Activated naive CD4-positive, alpha-beta T cell treated with anti-CD3 and anti-CD28 coated beads for 36 hours (primary cell): ENCODE data around the gene NEMP1. TPM values are rescaled to one million over a fixed set of nuclear protein-coding genes. Genes with fewer than 3 reads are reported as not detected.
"Not testable (repeated sequence)": the region's sequence is repeated elsewhere in the genome, so short reads cannot be mapped to it uniquely, and the experiment has no call there.

Experiments
- CTCF ChIA-PET: fragments of 350-600 bp; sonication (Branson Sonifier 250); formaldehyde crosslinking; loops from one replicate; lab custom pipeline; 2021; ENCODE audit warnings: antibody characterized with exemption; lab: Charles Lee
- DNase-seq: peaks from one replicate; pipeline ENCODE4 v3.0.0-alpha.2; 2020
- H3K27ac Mint-ChIP-seq: one replicate; pipeline ENCODE4 v1.8.0; 2021; ENCODE audit warnings: mild to moderate bottlenecking, mixed read lengths
- H3K27me3 Mint-ChIP-seq: one replicate; pipeline ENCODE4 v1.8.0; 2021; ENCODE audit warnings: low read depth, mixed read lengths
- H3K36me3 Mint-ChIP-seq: one replicate; pipeline ENCODE4 v1.8.0; 2021; ENCODE audit warnings: low read depth, mixed read lengths
- H3K4me1 Mint-ChIP-seq: one replicate; pipeline ENCODE4 v1.8.0; 2021; ENCODE audit warnings: low read depth, mixed read lengths
- H3K4me3 Mint-ChIP-seq: one replicate; pipeline ENCODE4 v1.8.0; 2021; ENCODE audit warnings: mild to moderate bottlenecking, moderate library complexity, mixed read lengths
- H3K9me3 Mint-ChIP-seq: one replicate; pipeline ENCODE4 v1.8.0; 2021; ENCODE audit warnings: mixed read lengths
- intact Hi-C: fragments of 100-400 bp; cut with micrococcal nuclease; formaldehyde crosslinking; loops from one replicate; pipeline ENCODE4 v1.15.1; 2023
- total RNA-seq, 2 experiments: library from RNA; stranded (reverse); gene quantifications; one replicate each; pipeline ENCODE4 v1.2.3, GENCODE V29; 2021

Gene NEMP1
- total RNA-seq, 2 experiments from 2014 or later, result 71.3 to 72.2 TPM

DNA sequence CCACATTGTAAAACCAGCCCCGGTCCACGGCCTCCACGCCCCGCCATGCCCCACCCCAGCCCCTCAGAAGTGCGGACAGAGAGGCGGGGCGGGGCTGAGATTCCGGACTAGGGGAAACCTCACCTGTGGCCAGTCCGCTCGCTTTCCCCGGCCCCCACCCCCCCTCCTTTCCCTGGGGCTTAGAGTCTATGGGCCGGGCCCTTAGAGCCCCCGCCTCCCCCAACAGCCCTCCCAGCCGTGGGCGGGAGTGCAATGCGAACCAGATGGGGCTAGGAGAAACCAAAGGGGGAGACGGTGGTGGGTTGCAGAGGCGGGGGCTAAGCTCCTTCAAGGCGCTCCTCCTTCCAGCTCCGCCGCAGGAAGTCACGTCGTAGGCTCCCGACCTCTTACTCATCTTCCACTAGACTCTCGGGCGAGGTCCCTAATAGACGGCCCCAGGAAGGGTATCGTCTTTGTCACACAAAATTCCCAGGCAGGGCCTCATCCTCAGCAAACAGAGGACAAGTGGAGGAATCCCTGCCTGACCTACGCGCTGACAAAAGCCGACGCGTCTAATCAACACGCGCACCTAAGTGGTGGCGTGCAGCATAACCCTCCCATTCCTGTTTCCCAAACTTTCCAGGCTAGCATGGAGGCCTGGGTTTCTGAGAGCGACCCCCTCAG, 9.2 kb upstream of the NEMP1 start:
- Mint-ChIP-seq H3K36me3 (peaks cover 25% of the 10 kb centered on the region), H3K4me3 (peak overlapping the region; percentile 91), H3K9me3 (no peaks in the 10 kb centered on the region), H3K27me3 (no peaks in the 10 kb centered on the region), H3K27ac (peak overlapping the region; percentile 99), H3K4me1 (peaks cover 52% of the 10 kb centered on the region)
- peak; percentile 79 for DNase-seq
- intact Hi-C loops, result loop anchor here (1.0 to 5.0 kb wide), 11 partner anchors 10 to 451 kb away; partner anchors contain the start of genes ARHGAP9, DDIT3, NEMP1 and PRIM1
- CTCF ChIA-PET, result interaction anchor here (1.3 to 16.9 kb wide), 3 partner anchors 13 to 28 kb away, joined by 3 to 292 read pairs (median 63); partner anchors contain the start of genes NEMP1 and STAT6

DNA sequence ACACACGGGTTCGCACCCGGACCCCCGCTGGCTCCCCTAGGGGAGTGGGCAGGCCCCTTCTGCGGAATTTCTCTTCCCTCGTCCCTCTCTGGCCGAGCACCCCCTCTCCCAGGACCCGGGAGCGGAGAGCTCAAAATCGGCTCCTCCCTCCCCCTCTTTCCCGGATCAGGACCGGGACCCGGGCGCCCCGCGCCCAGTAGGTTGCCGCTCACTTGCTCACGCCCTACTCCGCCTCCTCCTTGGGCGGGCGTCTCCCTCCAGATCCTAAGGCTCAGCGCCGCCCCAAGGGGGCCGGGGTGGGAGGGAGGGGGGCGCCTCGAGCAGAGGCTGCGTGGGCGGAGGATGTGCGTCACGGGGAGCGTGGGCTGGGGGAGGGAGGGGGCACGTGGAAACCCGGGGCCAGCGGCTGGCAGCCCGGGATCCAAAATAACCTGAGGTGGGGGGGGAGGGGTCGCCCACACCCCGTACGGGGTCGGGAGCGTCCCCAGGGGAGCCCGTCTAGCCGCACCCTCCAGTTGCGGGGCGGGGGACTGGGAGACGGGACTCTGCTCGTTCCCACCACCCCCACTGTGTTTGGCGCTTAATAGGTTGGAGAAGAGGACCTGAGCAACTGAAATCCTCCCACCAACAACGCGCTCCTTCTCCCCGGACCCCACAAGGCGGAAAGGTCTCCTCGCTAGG, 8.6 kb upstream of the NEMP1 start:
- DNase-seq, result peak; percentile 94
- peaks cover 20% of the 10 kb centered on the region for H3K36me3 Mint-ChIP-seq
- intact Hi-C loops, result loop anchor here (1.0 to 5.0 kb wide), 6 partner anchors 335 to 450 kb away; partner anchors contain the start of genes ARHGAP9, DDIT3, PRIM1 and PTGES3
- no peaks in the 10 kb centered on the region for H3K27me3 Mint-ChIP-seq
- CTCF ChIA-PET, result interaction anchor here (0.6 to 16.9 kb wide), 4 partner anchors 12 to 78 kb away, joined by 3 to 292 read pairs (median 33); partner anchors contain the start of genes NEMP1 and STAT6
- H3K4me3 Mint-ChIP-seq, result peak overlapping the region; percentile 91
- peak overlapping the region; percentile 99 for H3K27ac Mint-ChIP-seq
- H3K4me1 Mint-ChIP-seq, result peaks cover 46% of the 10 kb centered on the region
- no peaks in the 10 kb centered on the region for H3K9me3 Mint-ChIP-seq

- intact Hi-C loops, result loop anchor here (1.0 to 5.0 kb wide), 6 partner anchors 334 to 449 kb away; partner anchors contain the start of genes ARHGAP9, DDIT3, PRIM1 and PTGES3
Observed at GRCh38 chr12:57086493-57087009, 8.0 kb upstream of the NEMP1 start.

GRCh38 chr12:57085999-57086492, 7.5 kb upstream of the NEMP1 start:
- Mint-ChIP-seq H3K36me3 (peaks cover 11% of the 10 kb centered on the region), H3K9me3 (no peaks in the 10 kb centered on the region), H3K27ac (peak overlapping the region; percentile 99), H3K4me3 (peak overlapping the region; percentile 91), H3K27me3 (no peaks in the 10 kb centered on the region), H3K4me1 (peaks cover 35% of the 10 kb centered on the region)
- DNase-seq, result peak; percentile 67
- CTCF ChIA-PET, result no interaction called here
- intact Hi-C loops, result loop anchor here (2.0 to 5.0 kb wide), 4 partner anchors 334 to 449 kb away; partner anchors contain the start of genes ARHGAP9, DDIT3 and PRIM1

More at GRCh38 chr12:57086493-57087009, 8.0 kb upstream of the NEMP1 start:
- H3K27me3 Mint-ChIP-seq, result no peaks in the 10 kb centered on the region
- peak overlapping the region; percentile 99 for H3K27ac Mint-ChIP-seq
- H3K4me3 Mint-ChIP-seq, result peak overlapping the region; percentile 91
- peaks cover 15% of the 10 kb centered on the region for H3K36me3 Mint-ChIP-seq
- CTCF ChIA-PET, result interaction anchor here (0.6 to 16.9 kb wide), 3 partner anchors 11 to 77 kb away, joined by 3 to 292 read pairs (median 3); partner anchors contain the start of gene NEMP1
- H3K4me1 Mint-ChIP-seq, result peaks cover 40% of the 10 kb centered on the region
- H3K9me3 Mint-ChIP-seq, result no peaks in the 10 kb centered on the region
- peak; percentile 52 for DNase-seq

- Mint-ChIP-seq H3K36me3 (peaks cover 20% of the 10 kb centered on the region), H3K4me3 (no peak overlapping the region), H3K9me3 (no peaks in the 10 kb centered on the region), H3K27me3 (no peaks in the 10 kb centered on the region), H3K4me1 (peaks cover 41% of the 10 kb centered on the region), H3K27ac (no peak overlapping the region)
- CTCF ChIA-PET, result interaction anchor here (0.7 to 15.2 kb wide), 3 partner anchors 10 to 79 kb away, joined by 3 to 292 read pairs (median 10); partner anchors contain the start of gene NAB2
- intact Hi-C loops, result no loop called here
- DNase-seq, result no peak
Observed at GRCh38 chr12:57080855-57081254, 2.3 kb upstream of the NEMP1 start.

DNA sequence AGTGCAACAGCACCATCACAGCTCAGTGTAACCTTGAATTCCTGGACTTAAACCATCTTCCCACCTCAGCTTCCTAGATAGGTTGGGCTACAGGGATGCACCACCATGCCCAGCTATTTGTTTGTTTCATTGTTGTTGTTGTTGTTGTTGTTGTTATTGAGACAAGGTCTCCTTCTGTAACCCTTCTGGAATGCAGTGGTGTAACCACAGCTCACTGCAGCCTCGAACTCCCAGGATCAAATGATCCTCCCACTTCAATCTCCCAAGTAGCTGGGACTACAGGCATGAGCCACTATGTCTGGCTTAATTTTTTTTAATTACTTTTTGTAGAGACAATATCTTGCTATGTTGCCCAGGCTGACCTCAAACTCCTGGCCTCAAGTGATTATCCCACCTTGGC, 1.2 kb upstream of the NEMP1 start:
- Mint-ChIP-seq H3K36me3 (peaks cover 21% of the 10 kb centered on the region), H3K27me3 (no peaks in the 10 kb centered on the region), H3K9me3 (no peaks in the 10 kb centered on the region), H3K4me3 (peak overlapping the region; percentile 3), H3K4me1 (peaks cover 31% of the 10 kb centered on the region), H3K27ac (peak overlapping the region; percentile 98)
- intact Hi-C loops, result loop anchor here (1.0 to 10.0 kb wide), 5 partner anchors 353 to 745 kb away; partner anchors contain the start of genes DDIT3, IL23A, NACA and PAN2
- CTCF ChIA-PET, result interaction anchor here (0.6 to 15.2 kb wide), 12 partner anchors 9 to 102 kb away, joined by 3 to 292 read pairs (median 4); partner anchors contain the start of genes NAB2 and STAT6
- no peak for DNase-seq

GRCh38 chr12:57073566-57074450, 4.8 kb downstream of the NEMP1 start:
- not testable (repeated sequence) for H3K4me3 Mint-ChIP-seq, H3K27ac Mint-ChIP-seq, DNase-seq, H3K9me3 Mint-ChIP-seq, H3K27me3 Mint-ChIP-seq
- Mint-ChIP-seq H3K36me3 (peaks cover 57% of the 10 kb centered on the region), H3K4me1 (peaks cover 54% of the 10 kb centered on the region)
- intact Hi-C loops, result loop anchor here (10.0 kb wide), 1 partner anchor 739 kb away; the partner anchor contains the start of genes IL23A and PAN2
- CTCF ChIA-PET, result interaction anchor here (0.6 to 15.2 kb wide), 8 partner anchors 9 to 387 kb away, joined by 3 to 292 read pairs (median 6); partner anchors contain the start of genes LRP1, NAB2 and STAT6

DNA sequence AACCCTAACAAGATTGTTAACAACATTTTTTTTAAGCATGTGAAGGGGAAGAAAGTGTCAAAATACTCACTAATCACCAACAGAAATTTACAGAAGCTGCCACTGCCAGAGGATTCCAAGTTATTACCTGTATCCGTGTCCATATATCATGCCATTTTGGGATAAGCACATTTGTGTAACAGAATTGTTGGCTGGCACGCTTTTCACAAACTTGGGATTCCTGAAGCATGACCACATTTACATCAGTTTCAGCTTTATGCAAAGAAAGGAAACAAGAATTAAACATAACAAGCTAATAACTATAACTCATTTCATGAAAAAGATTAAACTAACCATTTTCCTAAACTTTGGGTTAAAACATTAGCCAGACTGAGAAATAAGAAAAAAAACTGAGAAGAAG, 5.9 kb downstream of the NEMP1 start:
- H3K4me3 Mint-ChIP-seq, result no peak overlapping the region
- peak overlapping the region; percentile 14 for H3K27ac Mint-ChIP-seq
- DNase-seq, result no peak
- peaks cover 60% of the 10 kb centered on the region for H3K36me3 Mint-ChIP-seq
- intact Hi-C loops, result loop anchor here (10.0 kb wide), 1 partner anchor 738 kb away; the partner anchor contains the start of genes IL23A and PAN2
- no peaks in the 10 kb centered on the region for H3K9me3 Mint-ChIP-seq
- CTCF ChIA-PET, result interaction anchor here (0.6 to 15.2 kb wide), 6 partner anchors 7 to 62 kb away, joined by 3 to 292 read pairs (median 12); partner anchors contain the start of genes NAB2 and STAT6
- peaks cover 61% of the 10 kb centered on the region for H3K4me1 Mint-ChIP-seq
- H3K27me3 Mint-ChIP-seq, result no peaks in the 10 kb centered on the region

DNA sequence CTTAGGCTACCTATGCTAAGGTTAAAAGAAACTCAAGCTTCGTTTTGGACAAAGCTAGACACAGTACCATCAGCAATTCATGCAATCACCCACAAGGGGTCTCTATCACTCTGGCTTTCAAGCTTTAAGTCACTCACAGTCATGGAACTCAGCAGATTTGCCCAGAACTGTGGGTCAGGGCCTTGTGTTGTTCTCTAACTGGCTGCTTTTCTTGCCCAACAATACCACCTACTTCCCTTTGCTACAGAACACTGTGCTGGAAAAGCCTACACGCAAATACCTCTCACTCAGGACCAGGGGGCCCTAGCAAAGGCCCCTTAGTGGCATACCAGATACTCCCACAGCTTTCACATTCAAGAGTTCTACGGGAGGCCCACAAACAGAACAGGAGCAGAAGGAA, 9.1 kb downstream of the NEMP1 start:
- Mint-ChIP-seq H3K27ac (peak overlapping the region; percentile 93), H3K4me3 (peak overlapping the region; percentile 23), H3K9me3 (peaks cover 3% of the 10 kb centered on the region), H3K27me3 (no peaks in the 10 kb centered on the region), H3K36me3 (peaks cover 64% of the 10 kb centered on the region), H3K4me1 (peaks cover 71% of the 10 kb centered on the region)
- CTCF ChIA-PET, result interaction anchor here (0.6 to 15.2 kb wide), 22 partner anchors 8 to 114 kb away, joined by 3 to 292 read pairs (median 5); partner anchors contain the start of genes NAB2, NEMP1 and STAT6
- DNase-seq, result peak; percentile 76
- intact Hi-C loops, result loop anchor here (1.0 to 5.0 kb wide), 6 partner anchors 9 to 173 kb away; partner anchors contain the start of gene NEMP1

GRCh38 chr12:57066245-57066644, 12.3 kb downstream of the NEMP1 start:
- no peak for DNase-seq
- Mint-ChIP-seq H3K9me3 (peaks cover 3% of the 10 kb centered on the region), H3K27ac (peak overlapping the region; percentile 96), H3K4me1 (peaks cover 82% of the 10 kb centered on the region), H3K4me3 (no peak overlapping the region), H3K36me3 (peaks cover 69% of the 10 kb centered on the region), H3K27me3 (no peaks in the 10 kb centered on the region)
- intact Hi-C loops, result loop anchor here (5.0 kb wide), 1 partner anchor 176 kb away; no protein-coding TSS in a partner anchor
- CTCF ChIA-PET, result interaction anchor here (0.6 to 11.9 kb wide), 10 partner anchors 8 to 59 kb away, joined by 3 to 271 read pairs (median 7); partner anchors contain the start of genes NEMP1, STAT6 and ZBTB39
